ENCODE data around the gene RTRAF. TPM values are rescaled to one million over a fixed set of nuclear protein-coding genes. Genes with fewer than 3 reads are reported as not detected.

Gene RTRAF
- total RNA-seq, 1 experiment from 2014 or later, result 350 TPM

GRCh38 chr14:52049721-52050588 is 60.6 kb downstream of the RTRAF start:
- H3K27ac ChIP-seq (ENCODE audit: insufficient read length, low read depth, low read length), result no peak overlapping the region
- no peak overlapping the region for H4K5ac ChIP-seq (ENCODE audit: insufficient read length, low read depth, low read length)
- H2AFZ ChIP-seq (ENCODE audit: low read length), result no peak overlapping the region
- no peak overlapping the region for H3K23ac ChIP-seq (ENCODE audit: insufficient read length, low read depth, low read length)
- H3K36me3 Mint-ChIP-seq (ENCODE audit: insufficient read depth in 1 of 3, low read depth in 3 of 3), result no peaks in the 10 kb centered on the region
- H3K18ac ChIP-seq (ENCODE audit: insufficient read length, low read depth, low read length), result no peak overlapping the region
- H4K91ac ChIP-seq (ENCODE audit: insufficient read length, low read depth, low read length), result no peak overlapping the region
- H2BK120ac ChIP-seq (ENCODE audit: low read depth, low read length, poor library complexity, severe bottlenecking), result no peak overlapping the region
- no peak overlapping the region for H3K4ac ChIP-seq (ENCODE audit: low read depth, low read length)
- H3K4me3 Mint-ChIP-seq, result no peak overlapping the region
- H3K79me2 ChIP-seq (ENCODE audit: insufficient read depth, low read length), result no peaks in the 10 kb centered on the region
- H3T11ph ChIP-seq (ENCODE audit: low read length), result no peak overlapping the region
- H3K56ac ChIP-seq (ENCODE audit: insufficient read length, low read depth, low read length), result no peak overlapping the region
- no peak for TF ChIP-seq CTCF (conservative IDR thresholded peaks at IDR 0.05)
- peak overlapping the region in 1 of 3 experiments; percentile 19; a peak in 1 of 7 replicates for H3K27ac Mint-ChIP-seq
- H3K14ac ChIP-seq (ENCODE audit: insufficient read depth, low read length), result no peak overlapping the region
- H2BK12ac ChIP-seq (ENCODE audit: insufficient read length, low read depth, low read length), result no peak overlapping the region
- H3K79me1 ChIP-seq (ENCODE audit: insufficient read depth, low read depth, low read length, poor library complexity, severe bottlenecking), result no peaks in the 10 kb centered on the region
- DNase-seq, result no peak
- H4K8ac ChIP-seq (replicated peaks; ENCODE audit: insufficient read length, low read depth, low read length), result no peak overlapping the region
- no peaks in the 10 kb centered on the region for H3K27me3 ChIP-seq (ENCODE audit: insufficient read depth, low read length)
- H3K27me3 Mint-ChIP-seq (ENCODE audit: low read depth), result peaks cover 4% of the 10 kb centered on the region; the same call in 1 of the 2 replicates
- no peak overlapping the region for H2BK20ac ChIP-seq (ENCODE audit: low read depth, low read length, poor library complexity, severe bottlenecking)
- H3K4me2 ChIP-seq (ENCODE audit: insufficient read depth, insufficient read length, low read length), result no peak overlapping the region
- H3K23me2 ChIP-seq (ENCODE audit: insufficient read length, low read depth, low read length, poor library complexity, severe bottlenecking), result no peaks in the 10 kb centered on the region
- 0 out of 2 replicates have a peak, but pooled peaks cover 3% of the 10 kb centered on the region for H3K4me1 ChIP-seq (ENCODE audit: insufficient read depth, low read length)
- no peak overlapping the region for H2AK5ac ChIP-seq (ENCODE audit: insufficient read length, low read length)
- H2BK5ac ChIP-seq (ENCODE audit: insufficient read length, low read length), result no peak overlapping the region
- no peak overlapping the region for H3K9ac ChIP-seq (ENCODE audit: extremely low read depth, insufficient read length, low read length)
- no peaks in the 10 kb centered on the region for H3K9me3 ChIP-seq (ENCODE audit: control insufficient read depth, low read depth, low read length)
- no CpG with 5 or more reads among the region's 6 CpGs for WGBS (ENCODE audit: extremely low coverage, insufficient read length, low lambda C conversion rate)
- no peaks in the 10 kb centered on the region for H4K20me1 ChIP-seq (ENCODE audit: control insufficient read depth, insufficient read depth, insufficient read length)
- H2BK15ac ChIP-seq (ENCODE audit: low read depth, low read length), result no peak overlapping the region
- peaks cover 13 to 16% of the 10 kb centered on the region in 2 experiments for H3K4me1 Mint-ChIP-seq
- no peaks in the 10 kb centered on the region for H3K9me3 Mint-ChIP-seq
